ENCODE data around the gene SMIM13. TPM values are rescaled to one million over a fixed set of nuclear protein-coding genes. Genes with fewer than 3 reads are reported as not detected.
A peak's percentile ranks its signal among the peaks of the same experiment; 100 is the strongest.

Gene SMIM13
- polyA plus RNA-seq, 3 donors: 15.6 to 19.9 (median 17.2) TPM

- DNase-seq (ENCODE audit: extremely low read depth in 1 of 11, low read depth in 9 of 11, low spot score in 4 of 11): no peak
These were observed 47.7 kb downstream of the SMIM13 start for GRCh38 chr6:11141295-11141694.

GRCh38 chr6:11142296-11143027, 48.8 kb downstream of the SMIM13 start:
- DNase-seq (ENCODE audit: extremely low read depth in 1 of 11, low read depth in 9 of 11, low spot score in 4 of 11): no peak

DNA sequence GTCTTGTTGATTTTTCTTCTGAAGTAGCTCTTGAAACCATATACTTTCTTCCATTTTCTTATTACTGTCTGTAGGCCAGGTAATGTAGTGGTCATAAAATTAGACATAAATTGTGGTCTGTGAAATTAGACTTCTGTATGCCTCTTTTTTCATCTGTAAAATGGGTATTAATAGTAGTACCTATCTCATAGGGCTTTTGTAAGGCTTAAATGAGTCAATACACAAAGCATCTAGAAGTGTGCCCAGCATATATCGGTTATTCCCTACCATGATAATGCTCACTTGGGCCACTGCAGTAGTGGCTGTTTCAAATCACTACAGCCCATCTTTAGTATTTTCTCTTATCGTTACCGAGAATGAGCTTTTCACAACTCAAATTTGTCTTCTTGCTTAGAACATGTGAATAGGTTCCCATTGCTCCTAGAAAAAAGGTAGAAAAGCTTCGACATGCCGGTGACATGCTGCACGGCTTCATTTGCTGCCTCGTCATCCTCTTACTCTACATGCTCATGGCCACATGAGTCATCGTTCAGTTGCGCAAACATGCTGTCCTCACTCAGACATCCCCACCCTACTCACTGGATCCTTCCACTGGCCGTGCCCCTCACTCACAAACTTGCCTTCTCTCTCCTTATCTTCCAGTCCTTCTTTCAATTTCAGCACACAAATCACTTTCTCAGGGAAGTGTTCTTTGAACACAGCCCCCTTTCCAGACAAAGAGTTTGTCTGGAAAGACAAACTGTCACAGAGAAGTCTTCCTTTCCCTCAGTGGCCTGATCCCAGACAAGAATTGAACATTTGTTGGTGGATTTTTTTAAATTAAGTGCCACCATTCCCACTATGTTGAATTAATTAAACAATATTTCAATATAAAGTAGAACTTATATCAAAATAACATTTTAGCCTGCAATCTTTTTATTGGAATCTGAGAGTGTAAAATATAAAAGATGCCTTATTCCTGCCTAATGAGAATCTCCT, 50.0 kb downstream of the SMIM13 start:
- DNase-seq (ENCODE audit: extremely low read depth in 1 of 11, low read depth in 9 of 11, low spot score in 4 of 11): no peak

DNA sequence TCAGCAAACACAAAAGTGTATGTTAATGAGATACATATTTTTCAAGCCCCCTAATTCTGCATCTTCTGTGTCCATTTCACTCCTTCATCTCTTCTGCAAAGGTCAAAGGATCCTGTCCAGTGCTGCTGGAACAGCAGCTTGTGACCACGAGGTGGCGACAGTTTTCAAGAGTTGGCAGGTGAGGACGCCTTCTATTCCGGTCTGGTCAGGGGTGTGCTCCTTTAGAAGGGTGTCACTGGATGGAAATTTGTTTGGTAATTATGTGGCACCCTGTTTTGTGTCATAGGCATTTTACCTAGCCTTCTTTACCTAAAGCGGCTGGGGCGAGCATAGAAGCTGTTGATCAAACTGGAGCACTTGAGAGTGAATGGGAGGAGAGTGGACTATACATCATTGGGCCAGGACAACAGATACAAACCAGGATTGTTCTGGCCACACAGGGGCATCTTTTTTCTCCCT, 50.8 kb downstream of the SMIM13 start:
- peak; percentile 22 to 69 (median 57) for DNase-seq (ENCODE audit: extremely low read depth in 1 of 11, low read depth in 9 of 11, low spot score in 4 of 11)

GRCh38 chr6:11146117-11146826, 52.6 kb downstream of the SMIM13 start:
- no peak for DNase-seq (ENCODE audit: extremely low read depth in 1 of 11, low read depth in 9 of 11, low spot score in 4 of 11)

GRCh38 chr6:11149551-11149950, 55.9 kb downstream of the SMIM13 start:
- DNase-seq (ENCODE audit: extremely low read depth in 1 of 11, low read depth in 9 of 11, low spot score in 4 of 11): no peak

DNA sequence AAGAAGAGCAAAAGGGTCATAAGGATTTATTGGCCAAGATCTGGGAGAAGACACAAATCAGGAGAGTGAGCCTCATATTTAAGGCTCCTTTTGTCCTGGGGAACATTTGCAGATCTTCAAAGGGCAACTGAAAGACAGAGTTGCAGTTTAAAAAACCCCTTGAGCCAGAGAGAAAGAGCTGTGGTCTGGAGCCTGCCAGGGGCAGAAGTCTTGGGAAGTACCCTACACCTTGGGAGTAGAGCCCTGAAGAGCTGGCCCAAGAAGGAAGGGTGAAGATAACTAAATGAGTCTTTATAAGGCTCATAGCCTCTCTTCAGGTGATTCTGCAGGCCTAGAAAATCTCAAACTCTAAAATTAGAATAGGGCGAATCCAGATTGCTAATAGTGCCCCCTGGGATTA, 57.9 kb downstream of the SMIM13 start:
- no peak for DNase-seq (ENCODE audit: extremely low read depth in 1 of 11, low read depth in 9 of 11, low spot score in 4 of 11)

DNA sequence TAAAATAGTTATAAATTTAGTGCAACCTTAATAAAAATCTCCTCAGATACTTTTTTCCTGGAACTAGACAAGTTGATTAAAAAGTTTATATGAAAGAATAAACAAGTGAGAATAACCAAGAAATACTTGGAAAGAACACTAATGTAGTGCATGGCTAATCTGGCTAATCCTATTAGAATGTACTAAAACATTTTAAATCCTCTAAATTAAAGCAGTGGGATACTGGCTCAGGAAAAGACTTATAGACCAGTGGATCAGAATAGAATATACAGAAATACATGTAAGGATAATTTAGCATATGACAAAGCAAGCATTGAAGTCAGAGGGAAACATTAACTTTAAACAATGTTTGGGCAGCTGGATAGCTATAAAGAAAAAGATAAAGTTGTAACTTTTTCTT, 58.9 kb downstream of the SMIM13 start:
- no peak for DNase-seq (ENCODE audit: extremely low read depth in 1 of 11, low read depth in 9 of 11, low spot score in 4 of 11)

- no peak for DNase-seq (ENCODE audit: extremely low read depth in 1 of 11, low read depth in 9 of 11, low spot score in 4 of 11)
These were observed 59.8 kb downstream of the SMIM13 start for GRCh38 chr6:11153447-11153846.

GRCh38 chr6:11155589-11155988, 62.0 kb downstream of the SMIM13 start:
- no peak for DNase-seq (ENCODE audit: extremely low read depth in 1 of 11, low read depth in 9 of 11, low spot score in 4 of 11)

DNA sequence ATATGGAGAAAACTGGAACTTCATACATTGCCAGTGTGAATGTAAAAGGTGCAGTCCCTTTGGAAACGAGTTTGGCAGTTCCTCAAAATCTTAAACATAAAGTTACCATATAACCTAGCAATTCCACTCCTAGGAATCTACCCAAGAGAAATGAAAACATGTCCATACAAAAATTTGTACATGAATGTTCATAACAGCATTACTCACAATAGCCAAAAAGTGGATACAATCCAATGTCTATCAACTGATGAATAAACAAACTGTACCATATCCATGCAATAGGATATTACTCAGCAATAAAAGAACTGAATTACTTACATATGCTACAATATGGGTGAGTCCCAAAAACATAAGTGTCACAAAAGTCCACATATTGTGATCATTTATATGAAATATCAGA, 66.6 kb downstream of the SMIM13 start:
- no peak for DNase-seq (ENCODE audit: extremely low read depth in 1 of 11, low read depth in 9 of 11, low spot score in 4 of 11)

GRCh38 chr6:11161031-11161956, 67.7 kb downstream of the SMIM13 start:
- no peak for DNase-seq (ENCODE audit: extremely low read depth in 1 of 11, low read depth in 9 of 11, low spot score in 4 of 11)

DNA sequence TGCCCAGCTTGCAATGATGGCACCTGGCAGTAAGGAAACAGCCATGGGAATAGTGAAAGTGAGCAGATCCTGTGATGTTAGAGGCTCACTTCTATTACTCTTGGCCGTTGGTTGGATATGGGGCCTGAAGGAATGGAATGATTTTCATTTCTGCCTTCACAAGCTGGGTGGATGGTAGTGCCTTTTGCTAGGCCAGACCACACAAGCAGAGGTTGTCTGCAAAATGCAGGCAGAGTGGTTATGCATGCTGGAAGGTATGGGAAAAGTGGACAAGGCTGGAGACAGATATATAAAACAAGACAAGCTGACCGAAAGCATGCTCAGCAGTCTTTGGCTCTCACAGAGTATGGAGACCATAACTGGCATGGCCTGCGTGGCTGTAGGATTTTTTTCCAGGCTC, 68.6 kb downstream of the SMIM13 start:
- DNase-seq (ENCODE audit: extremely low read depth in 1 of 11, low read depth in 9 of 11, low spot score in 4 of 11): no peak

DNA sequence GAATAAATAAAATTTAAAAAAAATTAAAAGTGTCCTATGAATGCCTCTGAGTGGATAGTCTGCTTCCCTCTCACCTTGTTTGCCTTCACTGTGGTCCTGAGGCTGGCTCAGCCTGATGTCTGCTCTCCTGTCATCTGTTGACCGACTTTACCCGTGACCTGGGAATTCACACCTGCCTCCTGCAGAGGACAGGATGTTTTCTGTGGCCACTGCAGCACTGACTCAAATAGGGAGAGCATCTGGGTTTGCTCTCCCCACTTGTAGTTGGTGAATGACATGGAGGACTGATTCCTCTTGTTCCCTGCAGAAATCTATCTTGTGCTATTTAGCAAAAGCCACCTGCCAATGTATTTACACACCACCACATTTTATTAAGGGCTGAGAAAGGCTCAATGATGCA, 70.3 kb downstream of the SMIM13 start:
- DNase-seq (ENCODE audit: extremely low read depth in 1 of 11, low read depth in 9 of 11, low spot score in 4 of 11): no peak

GRCh38 chr6:11164717-11165646, 71.3 kb downstream of the SMIM13 start:
- no peak for DNase-seq (ENCODE audit: extremely low read depth in 1 of 11, low read depth in 9 of 11, low spot score in 4 of 11)

DNA sequence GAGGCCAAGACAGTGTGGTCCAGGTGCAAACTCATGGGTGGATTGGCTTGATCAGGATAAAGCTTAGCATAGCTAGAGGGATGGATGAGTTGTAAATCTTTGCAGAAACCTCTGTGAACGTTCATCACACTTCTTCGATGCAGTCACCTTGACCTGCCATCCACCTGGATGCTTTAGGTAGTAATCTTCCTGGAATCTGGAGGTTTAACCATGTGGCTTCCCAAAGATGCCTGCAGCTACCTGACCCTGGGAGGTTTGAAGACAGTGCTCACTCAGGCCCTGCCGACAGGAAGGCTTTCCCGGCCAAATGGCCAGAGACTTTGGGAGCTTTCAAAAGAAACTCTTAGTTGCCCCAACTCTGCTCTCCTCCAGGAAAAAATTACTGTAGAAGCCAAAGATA, 73.3 kb downstream of the SMIM13 start:
- DNase-seq (ENCODE audit: extremely low read depth in 1 of 11, low read depth in 9 of 11, low spot score in 4 of 11): no peak

DNA sequence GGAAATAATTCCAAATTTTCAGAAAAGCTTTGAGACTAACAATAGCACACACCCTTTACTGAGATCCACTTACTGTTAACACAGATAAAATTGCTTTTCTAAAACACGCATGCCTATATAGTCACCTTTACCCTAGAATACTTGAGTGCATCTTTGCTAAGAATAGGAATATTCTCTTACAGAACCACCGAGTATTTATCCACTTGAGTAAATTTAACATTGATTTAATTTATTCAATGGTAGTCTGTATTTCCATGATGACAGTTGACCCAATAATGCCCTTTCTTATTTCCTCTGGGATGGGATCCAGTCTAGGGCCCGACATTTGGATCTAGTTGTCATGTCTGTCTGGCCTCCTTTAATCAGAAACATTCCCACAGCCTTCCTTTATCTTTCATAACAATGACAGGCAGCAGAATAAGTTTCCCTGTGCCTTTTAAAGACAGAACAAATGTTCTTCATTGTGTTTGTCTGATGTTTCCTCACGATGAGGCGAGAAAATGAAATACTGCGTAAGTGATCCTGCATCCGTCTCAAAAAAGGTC, 74.5 kb downstream of the SMIM13 start:
- no peak for DNase-seq (ENCODE audit: extremely low read depth in 1 of 11, low read depth in 9 of 11, low spot score in 4 of 11)
